ENCODE measurements around the gene SMARCB1.

The SMARCB1 gene

DNA sequence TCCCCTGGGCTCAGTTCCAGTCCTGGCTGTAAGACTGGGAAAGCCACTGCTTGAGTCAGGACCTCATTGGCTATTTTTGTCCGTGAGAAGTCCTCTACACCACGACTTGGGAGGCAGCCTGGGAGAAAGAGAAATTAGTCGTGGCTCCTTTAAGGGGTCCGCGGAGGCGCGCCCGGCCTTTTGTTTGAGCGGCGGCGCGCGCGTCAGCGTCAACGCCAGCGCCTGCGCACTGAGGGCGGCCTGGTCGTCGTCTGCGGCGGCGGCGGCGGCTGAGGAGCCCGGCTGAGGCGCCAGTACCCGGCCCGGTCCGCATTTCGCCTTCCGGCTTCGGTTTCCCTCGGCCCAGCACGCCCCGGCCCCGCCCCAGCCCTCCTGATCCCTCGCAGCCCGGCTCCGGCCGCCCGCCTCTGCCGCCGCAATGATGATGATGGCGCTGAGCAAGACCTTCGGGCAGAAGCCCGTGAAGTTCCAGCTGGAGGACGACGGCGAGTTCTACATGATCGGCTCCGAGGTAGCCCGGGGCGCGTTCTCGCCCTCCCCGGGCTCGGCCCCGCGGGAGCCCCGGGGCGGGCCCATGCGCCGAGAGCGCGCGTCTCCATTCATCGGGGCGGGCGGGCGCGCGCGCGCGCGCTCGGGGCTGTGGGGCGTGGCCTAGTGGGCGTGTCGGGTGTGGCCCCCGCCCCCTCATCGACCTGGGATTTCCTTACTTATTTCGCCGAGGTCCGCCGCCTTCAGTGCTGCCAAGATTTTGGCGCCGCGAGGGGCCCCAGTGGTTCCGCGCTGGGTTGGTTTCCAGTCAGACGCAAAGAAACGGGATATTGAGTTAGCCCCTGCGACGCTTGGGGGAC, at the start of gene SMARCB1:
TSS of gene SMARCB1 (plus strand) at position 215 of the 848 bp plus-strand sequence. CDS start at position 419, 204 bp downstream.
- peak; percentile 94 for DNase-seq

- no peak for DNase-seq
Measured at GRCh38 chr22:23737696-23738095, 49.1 kb upstream of the SMARCB1 start.

- no peak for DNase-seq
Measured at GRCh38 chr22:23742505-23743264, 44.1 kb upstream of the SMARCB1 start.

GRCh38 chr22:23743303-23743705, 43.5 kb upstream of the SMARCB1 start:
- DNase-seq, result no peak

GRCh38 chr22:23744001-23744400, 42.8 kb upstream of the SMARCB1 start:
- no peak for DNase-seq

DNA sequence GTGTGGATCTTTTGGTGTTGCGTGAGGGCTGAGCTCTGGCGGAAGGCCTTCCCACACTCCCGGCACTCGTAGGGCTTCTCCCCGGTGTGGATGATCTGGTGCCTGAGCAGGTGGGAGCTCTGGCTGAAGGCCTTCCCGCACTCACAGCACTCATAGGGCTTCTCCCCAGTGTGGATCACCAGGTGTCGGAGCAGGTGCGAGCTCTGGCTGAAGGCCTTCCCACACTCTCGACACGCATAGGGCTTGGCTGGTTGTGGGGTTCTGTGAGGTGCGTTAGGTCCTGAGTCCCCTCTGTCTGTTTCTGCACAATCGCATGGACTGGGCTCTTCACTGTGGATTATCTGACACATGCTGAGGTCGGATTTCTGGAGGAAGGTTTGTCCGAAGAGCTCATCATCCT, 42.3 kb upstream of the SMARCB1 start:
- DNase-seq, result no peak

GRCh38 chr22:23745791-23746190, 41.0 kb upstream of the SMARCB1 start:
- no peak for DNase-seq

GRCh38 chr22:23749841-23750301, 36.9 kb upstream of the SMARCB1 start:
- DNase-seq, result no peak

DNA sequence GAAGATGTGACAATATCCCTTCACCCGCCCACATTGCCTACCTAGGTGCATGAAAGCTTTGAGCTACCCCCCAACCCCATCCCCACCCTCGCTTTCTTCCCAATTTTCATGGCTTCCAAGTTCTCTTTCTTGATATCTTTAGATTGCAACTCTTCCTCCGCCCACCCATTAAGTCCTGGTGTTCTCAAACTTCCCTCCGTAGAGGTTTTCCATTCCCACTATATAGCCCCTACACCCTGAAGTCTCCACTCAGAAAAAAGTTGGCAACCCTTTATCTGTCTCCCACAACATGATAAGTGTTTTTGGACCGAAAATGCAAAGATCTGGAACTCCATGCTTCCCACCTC, 36.4 kb upstream of the SMARCB1 start:
- DNase-seq, result no peak

DNA sequence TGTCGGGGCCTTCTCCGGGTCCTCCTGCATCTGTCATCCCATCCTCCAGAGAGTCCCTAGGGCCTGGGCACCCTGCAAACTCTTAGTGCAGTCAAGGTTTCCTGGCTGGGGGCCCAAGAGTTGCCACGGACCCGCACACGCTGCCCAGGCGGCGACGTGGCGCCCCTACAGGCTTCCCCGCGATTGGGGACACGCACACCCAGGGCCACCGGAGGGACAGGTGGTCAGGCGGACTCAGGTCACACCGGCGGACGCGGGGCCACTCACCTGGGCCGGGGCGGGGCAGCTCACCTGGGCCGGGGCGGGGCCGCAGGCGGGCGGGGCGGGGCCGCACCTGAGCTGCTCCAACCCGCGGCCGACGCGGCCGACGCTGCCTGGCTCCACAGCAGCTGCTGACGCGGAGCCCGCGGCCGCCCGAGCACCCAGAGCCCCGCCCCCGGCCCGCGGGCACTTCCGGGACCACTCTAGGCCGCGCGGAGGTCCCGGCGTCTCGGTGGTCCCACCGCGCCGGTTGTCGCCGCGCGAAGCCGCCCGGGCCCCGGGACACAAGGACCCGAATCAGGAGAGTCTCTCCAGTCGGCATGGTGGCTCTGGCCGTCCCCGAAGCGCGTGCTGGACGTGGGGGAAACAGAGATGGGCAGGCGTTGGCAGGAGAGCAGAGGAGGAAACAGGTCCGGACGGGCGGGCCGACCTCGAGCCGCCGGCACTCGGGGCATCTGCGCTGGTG, 35.9 kb upstream of the SMARCB1 start, which contains the start of gene ZNF70:
TSS of gene ZNF70 (minus strand) at position 399 of the 727 bp plus-strand sequence. CDS start 5,972 bp downstream, outside the sequence.
- DNase-seq, result peak; percentile 94

DNA sequence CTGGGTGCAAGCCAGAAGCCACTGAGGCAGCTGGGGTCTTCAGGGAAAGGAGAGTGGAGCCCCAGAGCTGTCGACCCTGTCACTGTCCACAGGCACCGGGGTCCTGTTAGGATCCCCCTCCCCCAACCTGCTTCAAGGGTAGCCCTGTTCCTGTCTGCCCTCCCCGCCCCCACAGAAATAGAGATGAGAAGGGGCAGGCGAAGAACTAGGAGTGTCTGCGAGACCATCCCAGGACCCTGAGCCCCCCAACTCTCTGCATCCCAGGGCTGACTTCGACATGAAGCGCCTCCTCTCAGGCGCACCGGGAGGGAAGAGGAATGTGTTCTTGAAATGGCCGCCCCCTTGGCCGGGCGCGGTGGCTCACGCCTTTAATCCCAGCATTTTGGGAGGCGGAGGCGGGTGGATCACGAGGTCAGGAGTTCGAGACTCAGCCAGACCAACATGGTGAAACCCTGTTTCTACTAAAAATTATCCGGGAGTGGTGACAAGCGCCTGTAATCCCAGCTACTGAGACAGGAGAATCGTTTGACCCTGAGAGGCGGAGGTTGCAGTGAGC, 35.2 kb upstream of the SMARCB1 start:
- DNase-seq, result no peak

DNA sequence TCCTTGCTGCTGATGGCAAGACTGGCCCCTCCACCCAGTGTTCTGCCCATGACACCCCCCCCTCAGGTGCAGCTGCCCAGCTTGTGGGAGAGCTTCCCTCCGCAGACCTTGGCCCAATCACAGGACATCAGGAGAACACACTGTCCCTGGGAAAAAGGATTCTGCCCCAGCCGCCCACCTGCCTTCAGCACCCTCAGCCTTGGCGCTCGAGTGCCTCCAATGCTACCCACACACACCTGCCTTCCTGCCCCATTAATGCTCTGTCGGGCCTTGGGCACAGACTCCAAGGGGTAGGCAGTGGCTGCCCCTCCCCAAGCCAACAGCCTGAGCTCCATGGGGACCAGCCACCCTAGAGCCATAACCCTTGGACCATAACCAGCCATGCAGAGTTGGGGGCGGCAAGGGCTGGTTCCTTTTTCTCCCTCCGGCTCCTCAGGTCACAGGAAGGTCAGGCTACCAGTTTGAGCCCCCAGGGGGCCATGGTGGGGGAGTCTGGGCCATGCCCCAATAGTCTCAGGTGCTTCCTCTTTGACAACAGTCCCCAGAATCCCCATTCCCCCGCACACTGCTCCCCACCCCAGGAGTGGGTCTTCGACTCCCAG, 34.6 kb upstream of the SMARCB1 start:
- no peak for DNase-seq

DNA sequence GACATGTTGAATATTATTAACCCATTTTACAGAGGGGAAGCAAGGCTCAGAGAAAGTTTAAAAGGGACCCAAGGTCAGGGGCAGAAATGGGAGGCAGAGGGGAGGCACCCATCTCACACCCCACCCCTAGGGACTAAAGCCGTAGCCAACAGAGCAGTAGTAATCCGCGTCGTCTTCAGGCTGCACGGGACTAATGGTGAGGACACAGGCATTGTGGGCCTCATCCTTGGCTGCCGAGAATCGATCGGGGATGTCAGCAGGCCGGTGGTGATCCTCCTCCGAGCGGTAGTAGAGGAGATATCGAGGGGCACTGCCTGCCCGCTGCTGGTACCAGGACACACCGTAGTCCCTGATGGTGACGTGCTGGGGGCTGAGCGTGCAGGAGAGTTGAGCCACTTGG, 34.0 kb upstream of the SMARCB1 start:
- DNase-seq, result no peak

DNA sequence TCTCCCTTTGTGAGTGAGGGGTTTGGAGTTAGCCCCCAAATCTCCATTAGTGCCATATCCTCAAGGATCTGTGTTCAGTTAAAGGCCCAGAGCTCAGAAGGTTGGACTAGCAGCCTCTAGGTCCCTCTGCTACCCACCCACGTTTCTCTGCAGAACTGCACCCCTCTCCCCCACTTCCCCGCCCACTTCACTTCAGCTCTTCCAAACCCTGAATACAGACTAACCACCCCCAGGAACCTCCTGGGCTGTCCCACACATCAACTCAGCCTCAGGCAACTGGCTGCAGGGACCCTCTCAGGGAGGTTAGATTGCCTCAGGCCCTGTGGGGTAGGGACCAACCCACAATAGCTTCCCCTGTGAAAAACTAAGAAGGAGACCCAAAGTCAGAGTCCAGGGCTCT, 33.4 kb upstream of the SMARCB1 start:
- DNase-seq, result no peak

DNA sequence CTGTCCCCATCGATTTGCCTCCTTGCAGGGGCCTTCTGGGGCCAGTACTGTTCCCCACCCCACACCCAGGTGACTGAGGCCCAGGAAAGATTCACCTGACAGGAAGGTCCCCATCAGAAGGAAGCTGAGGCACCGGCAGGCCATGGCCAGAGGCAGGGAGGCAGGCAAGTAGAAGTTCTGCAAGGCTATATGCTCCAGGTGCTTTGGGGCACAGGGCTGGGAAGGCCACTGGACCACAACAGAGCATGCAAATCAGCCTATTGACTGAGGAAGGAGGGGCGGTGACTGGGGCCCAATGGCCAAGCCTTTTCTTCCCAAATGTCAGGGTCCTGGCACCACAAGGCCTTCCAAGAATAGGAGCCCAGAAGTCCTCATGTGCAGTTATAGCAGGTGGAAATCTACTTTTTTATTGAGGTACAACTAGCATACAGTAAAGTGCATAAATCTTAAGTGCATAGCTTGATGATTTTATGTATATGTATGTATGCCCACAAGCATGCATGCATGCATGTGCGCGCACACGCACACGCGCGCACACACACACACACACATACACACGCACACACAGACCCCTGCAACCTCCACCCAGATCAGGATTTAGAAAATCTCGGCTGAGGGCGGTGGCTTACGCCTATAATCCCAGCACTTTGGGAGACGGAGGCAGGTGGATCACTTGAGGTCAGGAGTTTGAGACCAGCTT, 32.4 kb upstream of the SMARCB1 start, which contains the start of gene VPREB3:
TSS of gene VPREB3 (minus strand) at position 206 of the 700 bp plus-strand sequence. CDS start at position 144, 62 bp downstream.
- DNase-seq, result no peak

DNA sequence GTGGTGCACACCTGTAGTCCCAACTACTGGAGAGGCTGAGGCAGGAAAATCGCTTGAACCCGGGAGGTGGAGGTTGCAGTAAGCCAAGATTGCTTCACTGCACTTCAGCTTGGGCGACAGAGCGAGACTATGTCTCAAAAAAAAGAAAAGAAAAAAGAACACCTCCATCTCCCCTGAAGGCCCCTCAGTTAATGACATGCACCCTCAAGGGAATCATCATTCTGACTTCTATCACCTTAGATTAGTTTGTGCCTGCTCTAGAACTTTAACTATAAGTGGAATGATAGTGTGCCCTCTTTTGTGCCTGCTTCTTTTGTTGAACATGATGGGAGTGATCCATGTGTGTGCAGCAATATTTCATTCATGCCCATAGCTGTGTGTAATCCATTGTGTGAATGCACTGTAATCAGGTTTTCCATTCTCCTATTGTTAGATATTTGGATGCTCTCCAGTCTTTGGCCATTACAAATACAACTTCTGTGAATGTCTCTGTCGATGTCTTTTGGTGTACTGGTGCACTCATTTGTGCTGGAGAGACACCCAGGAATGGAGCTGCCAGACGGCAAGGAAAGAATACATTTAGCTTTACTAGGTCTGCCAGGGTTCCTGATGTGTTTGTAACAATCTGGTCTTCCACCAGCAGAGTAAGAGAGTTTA, 31.7 kb upstream of the SMARCB1 start:
- no peak for DNase-seq

GRCh38 chr22:23755711-23756110, 31.1 kb upstream of the SMARCB1 start:
- no peak for DNase-seq

DNA sequence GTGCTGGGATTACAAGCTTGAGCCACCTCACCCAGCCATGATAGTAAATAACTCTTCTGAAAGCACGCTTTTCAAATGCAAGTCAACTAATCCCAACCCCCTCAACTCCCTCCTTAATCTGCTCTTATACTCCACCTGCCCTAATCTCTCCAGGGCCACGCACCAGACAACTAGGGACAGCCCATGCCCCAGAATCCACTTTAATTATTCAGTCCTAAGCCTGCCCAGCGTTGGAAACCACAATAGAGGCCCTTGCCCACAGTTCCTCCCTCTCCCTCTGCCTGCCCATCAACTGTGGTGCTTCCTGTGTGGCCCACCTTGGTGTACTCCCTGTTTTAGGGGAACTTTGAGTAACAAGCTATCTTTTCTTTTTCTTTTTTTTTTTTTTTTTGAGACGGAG, 29.9 kb upstream of the SMARCB1 start:
- no peak for DNase-seq

- no peak for DNase-seq
Measured at GRCh38 chr22:23759566-23759965, 27.2 kb upstream of the SMARCB1 start.

DNA sequence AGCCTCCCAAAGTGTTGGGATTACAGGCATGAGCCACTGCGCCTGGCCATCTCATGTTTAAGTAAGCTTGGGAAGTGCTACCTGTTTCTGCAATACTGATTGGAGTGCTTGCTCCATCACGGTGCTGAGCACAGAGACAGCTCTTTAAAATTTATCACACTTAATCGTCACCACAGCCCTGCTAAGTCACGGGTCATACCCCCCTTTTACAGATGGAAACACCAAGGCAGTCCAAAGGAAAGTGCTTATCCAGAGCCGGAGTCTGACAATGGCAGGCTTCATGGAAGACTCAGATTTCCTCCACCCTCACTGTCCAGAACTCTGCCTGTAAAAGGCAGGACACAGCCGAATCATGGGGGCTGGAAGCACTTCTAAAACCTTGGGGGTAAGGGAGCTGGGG, 26.7 kb upstream of the SMARCB1 start:
- DNase-seq, result no peak

Measured in RPMI8226 (cell line).